CD4-positive, alpha-beta T cell treated with Interleukin-2 at 100 ng/mL for 4 hours (primary cell): ENCODE results near the gene DIAPH1.

ENCODE experiments used
- DNase-seq: peaks from one replicate; pipeline ENCODE4 v3.0.0-alpha.2; 2020; ENCODE audit warnings: low spot score

The DIAPH1 gene

DNA sequence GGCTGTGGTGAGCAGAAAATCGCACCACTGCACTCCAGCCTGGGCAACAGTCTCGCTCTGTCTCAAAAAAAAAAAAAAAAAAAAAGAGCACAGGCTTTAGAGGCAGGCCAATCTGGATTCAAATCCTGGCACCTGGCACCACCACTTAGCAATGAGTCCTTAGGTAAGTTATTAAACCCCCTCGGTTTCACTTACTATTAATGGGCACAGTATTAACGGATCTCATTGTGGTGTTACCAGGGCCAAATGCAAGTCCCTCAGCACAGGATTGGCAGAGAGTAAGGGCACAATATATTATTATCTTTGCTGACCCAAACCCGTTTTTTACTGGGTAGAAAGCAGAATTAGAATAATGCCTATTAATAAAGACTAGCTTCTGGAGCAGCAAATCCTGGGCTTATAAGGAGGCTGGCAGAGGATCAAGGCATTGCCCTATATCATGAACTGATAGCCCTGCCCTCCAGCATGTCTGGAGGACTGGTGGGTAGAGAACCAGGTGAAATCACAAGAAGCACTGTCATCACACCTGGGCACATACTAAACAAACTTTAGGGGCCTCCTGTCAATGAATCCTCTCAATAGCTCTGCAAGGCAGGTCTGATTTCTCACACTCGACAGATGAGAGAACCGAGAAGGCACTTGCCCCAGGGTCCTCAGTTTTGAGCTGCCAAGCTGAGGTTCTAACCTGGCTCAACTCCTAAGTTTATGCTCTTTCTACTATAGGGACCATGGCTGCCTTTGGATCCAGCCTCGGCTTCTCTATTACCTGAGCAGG, 112.2 kb downstream of the DIAPH1 start:
- no peak for DNase-seq

- DNase-seq: no peak
Observed at GRCh38 chr5:141504216-141504615, 114.6 kb downstream of the DIAPH1 start.

- no peak for DNase-seq
Observed at GRCh38 chr5:141503681-141504080, 115.1 kb downstream of the DIAPH1 start.

GRCh38 chr5:141501761-141502160, 117.0 kb downstream of the DIAPH1 start:
- DNase-seq: no peak

GRCh38 chr5:141496038-141496437, 122.8 kb downstream of the DIAPH1 start:
- DNase-seq: no peak

DNA sequence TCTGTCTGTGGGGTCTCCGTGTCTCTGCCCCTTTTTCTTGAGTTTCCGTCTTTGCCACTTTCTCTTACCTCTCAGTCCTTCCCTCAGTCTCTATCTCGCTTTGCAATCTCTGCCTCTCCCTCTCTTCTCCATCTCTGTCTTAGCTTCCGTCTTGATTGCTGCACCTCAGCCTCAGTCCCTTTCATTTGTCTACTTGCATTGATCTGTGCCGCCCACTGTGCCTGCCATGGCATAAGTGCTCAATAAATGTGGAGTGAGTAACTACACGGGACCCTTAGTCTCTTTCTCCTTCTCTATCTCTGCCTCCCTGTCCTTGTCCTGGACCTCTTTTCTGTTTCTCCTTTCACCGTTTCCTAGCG, 123.4 kb downstream of the DIAPH1 start:
- no peak for DNase-seq

DNA sequence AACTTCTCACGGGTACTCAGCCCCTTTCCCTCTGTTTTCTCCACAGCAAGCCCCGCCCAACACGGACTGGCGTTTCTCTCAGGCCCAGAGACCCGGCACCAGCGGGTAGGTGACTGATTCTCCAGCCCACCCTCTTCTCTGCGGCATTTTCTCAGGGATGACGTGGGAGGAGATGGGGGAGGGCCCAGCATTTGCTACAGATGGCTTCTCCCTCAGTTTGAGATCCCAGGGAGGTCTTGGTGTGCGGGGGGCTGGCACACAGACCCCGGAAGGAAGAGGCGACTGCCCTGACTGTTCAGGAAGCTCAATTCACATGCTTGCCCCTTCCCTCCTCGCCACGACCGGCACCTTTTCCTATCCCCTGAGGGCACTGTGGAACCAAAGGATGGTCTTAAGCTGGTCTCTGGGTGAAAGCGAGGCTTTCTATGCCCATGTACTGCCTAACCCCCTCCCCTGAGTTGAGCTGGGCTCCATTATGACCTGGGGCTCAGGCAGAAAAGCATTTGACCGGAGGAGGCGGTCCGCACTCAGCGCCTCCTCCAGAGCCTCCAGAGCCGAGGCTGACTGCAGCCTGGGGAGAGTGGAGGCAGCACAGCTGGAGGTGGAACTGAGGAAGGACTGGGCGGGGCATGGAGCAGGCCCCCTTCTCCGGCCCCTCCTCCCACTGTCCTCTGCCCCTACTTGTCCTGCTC, 123.9 kb downstream of the DIAPH1 start:
- DNase-seq: no peak

DNA sequence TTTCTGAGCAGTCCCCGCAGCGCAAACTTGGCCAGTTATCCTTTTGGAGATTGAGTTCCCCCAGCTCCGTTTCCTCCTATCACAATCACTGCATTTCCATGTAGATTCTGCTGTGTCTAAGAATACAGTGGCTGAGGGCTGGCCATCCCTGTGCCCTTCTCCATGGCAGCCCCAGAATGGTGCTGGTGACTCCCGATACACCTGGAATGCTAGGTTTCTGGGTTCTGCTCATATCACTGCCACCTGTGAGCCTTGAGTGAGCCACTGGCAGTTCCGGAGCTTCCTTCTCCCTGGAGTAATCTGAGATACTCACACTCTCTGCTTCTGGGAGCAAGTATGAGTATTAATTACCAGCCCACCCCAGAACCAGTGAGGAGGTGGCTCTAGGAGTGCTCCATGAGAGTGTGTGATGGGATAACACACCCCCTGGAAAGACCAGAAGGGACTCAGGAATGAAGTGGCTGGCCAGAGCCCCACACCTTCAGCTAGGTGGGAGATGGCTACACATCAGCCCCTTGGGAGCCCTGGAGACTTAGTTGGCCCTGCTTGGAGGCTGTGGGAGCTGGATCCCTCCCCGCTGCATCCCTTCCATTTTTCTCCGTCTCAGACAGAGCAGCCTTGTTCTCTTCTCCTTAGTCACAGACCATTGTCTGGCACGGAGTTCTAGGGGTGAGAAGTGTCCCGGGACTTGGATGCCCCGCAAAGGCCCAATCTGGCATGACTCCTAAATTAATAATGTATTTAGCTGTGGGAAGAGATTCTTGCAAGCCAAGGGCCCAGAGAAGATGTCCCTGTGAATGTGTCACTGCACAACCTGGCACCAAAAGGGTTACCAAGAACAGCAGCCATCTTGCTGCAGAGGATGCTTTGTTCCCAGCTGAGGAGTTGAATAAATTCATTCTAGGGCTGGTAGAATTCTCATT, 125.0 kb downstream of the DIAPH1 start:
- DNase-seq: no peak

DNA sequence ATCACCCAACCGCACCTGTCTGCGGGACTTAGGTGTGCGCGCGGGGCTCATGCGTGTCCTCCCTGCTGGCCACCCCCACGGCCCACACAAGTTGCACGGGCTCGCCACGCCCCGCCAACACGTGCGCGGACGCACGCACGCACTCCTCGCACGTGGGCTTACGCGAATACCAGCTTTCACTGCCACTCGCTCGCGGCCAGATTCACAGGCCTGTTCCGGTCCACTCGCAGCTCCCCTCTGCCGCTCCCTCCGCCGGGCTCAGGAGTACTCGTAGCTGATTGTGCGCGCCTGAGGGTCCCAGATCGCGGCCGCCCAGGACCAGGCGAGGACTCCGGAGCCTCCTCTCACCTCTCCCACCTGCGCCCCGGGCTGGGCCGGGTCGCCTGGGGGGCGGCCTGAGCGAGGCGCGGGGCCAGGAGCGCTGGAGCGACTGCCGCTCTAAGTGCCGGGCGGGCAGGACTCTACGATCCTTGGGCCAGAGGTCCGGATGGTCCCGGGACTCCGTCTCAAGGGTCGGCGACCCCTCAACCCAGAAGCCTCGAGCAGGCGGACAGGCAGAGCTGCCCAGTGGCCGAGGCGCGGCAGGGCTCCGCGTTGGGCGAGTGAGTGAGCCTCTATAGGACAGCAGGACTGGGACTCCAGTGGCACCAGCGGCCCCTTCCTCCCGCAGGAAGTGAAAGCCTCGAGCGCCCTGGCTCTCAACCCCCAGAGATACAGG, 126.5 kb downstream of the DIAPH1 start:
- DNase-seq: no peak

- no peak for DNase-seq
Observed at GRCh38 chr5:141491323-141492167, 127.3 kb downstream of the DIAPH1 start.

DNA sequence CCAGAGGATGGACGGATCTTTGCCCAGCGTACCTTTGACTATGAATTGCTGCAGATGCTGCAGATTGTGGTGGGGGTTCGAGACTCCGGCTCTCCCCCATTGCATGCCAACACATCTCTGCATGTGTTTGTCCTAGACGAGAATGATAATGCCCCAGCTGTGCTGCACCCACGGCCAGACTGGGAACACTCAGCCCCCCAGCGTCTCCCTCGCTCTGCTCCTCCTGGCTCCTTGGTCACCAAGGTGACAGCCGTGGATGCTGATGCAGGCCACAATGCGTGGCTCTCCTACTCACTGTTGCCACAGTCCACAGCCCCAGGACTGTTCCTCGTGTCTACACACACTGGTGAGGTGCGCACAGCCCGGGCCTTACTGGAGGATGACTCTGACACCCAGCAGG, 128.0 kb downstream of the DIAPH1 start:
- DNase-seq: no peak

DNA sequence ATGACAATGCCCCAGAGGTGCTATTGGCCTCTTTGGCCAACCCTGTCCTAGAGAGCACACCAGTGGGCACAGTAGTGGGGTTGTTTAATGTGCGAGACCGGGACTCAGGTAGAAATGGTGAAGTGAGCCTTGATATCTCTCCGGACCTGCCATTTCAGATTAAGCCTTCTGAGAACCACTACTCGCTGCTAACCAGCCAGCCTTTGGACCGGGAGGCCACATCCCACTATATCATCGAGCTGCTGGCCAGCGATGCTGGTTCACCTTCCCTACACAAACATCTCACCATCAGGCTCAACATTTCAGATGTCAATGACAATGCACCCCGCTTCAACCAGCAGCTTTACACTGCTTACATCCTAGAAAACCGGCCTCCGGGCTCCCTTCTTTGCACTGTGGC, 128.5 kb downstream of the DIAPH1 start:
- no peak for DNase-seq

- DNase-seq: no peak
Observed at GRCh38 chr5:141489841-141490240, 129.0 kb downstream of the DIAPH1 start.

GRCh38 chr5:141488591-141489561, 129.9 kb downstream of the DIAPH1 start, which contains the start of gene PCDHGC5:
Gene PCDHGC5 (plus strand): TSS chr5:141489081. CDS start chr5:141489241, 160 bp downstream.
- no peak for DNase-seq

- DNase-seq: no peak
Observed at GRCh38 chr5:141487131-141487530, 131.7 kb downstream of the DIAPH1 start.

- DNase-seq: no peak
Observed at GRCh38 chr5:141486091-141486490, 132.7 kb downstream of the DIAPH1 start.

GRCh38 chr5:141485321-141486055, 133.3 kb downstream of the DIAPH1 start:
- no peak for DNase-seq

DNA sequence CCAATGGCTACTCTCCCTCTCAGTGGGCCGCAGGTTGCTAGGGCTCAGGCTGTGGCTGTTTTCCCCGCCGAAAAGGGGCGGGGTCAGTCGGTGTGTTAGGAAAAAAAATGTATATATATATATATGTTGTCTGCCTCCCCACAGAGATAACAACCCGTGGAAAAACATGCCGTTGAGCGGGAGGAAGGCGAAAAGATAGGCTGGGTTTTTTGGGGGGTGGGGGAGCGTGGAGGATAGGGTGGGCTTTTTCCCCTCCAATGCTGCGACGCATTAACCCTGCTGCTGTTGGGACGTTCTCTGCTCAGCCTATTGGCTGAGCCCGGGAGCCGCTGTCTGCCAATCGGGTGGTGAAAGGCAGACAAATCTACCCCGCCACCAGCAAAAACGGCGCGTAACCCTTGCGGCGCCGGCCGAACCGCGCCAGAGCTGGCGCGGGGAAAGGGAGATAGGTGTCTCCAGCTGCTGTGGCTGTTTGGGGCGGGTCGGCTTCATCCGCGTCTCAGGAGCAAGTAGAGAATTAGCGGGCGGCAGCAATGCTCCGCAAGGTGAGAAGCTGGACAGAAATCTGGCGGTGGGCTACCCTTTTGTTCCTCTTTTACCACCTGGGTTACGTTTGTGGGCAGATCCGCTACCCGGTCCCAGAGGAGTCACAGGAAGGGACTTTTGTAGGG, 134.0 kb downstream of the DIAPH1 start, which contains the start of gene PCDHGC4:
Gene PCDHGC4 (plus strand): TSS at position 390 of the 671 bp plus-strand sequence. CDS start 144 bp downstream, at position 534.
- no peak for DNase-seq
